Keratinocyte (primary cell): ENCODE measurements around the gene FOSB. TPM values are rescaled to one million over a fixed set of nuclear protein-coding genes. Genes with fewer than 3 reads are reported as not detected.

ENCODE experiments used
- DNase-seq: peaks from one replicate; pipeline ENCODE4 v3.0.0-alpha.2; 2011; ENCODE audit warnings: low read depth, missing footprints, low spot score
- FAIRE-seq: peaks from 2 replicates; lab custom pipeline; 2011; peaks lifted over from hg19 to GRCh38; lab: Jason Lieb, UNC
- H2AFZ ChIP-seq: 2 replicates; pipeline ENCODE4 v1.6.0; 2012; ENCODE audit warnings: low read length, control low read depth, inconsistent platforms; ENCODE audit not compliant: control insufficient read depth
- H3K27ac ChIP-seq: 2 replicates; pipeline ENCODE4 v1.5.1; 2011; ENCODE audit warnings: low read length; ENCODE audit not compliant: control insufficient read depth, insufficient read depth
- H3K27me3 ChIP-seq: 3 replicates; pipeline ENCODE4 v1.6.0; 2011; ENCODE audit warnings: low read length; ENCODE audit not compliant: control insufficient read depth, insufficient read depth; ENCODE audit errors: extremely low read depth
- H3K36me3 ChIP-seq, 2 experiments: 2 replicates in 1 of 2; 3 replicates in 1 of 2; pipeline ENCODE4 v1.5.1; 2011; ENCODE audit warnings: low read length in 2 of 2, mild to moderate bottlenecking in 1 of 2; ENCODE audit not compliant: control insufficient read depth in 2 of 2, insufficient read depth in 2 of 2; ENCODE audit errors: extremely low read depth in 1 of 2
- H3K4me1 ChIP-seq: 3 replicates; pipeline ENCODE4 v1.5.1; 2011; ENCODE audit warnings: low read length; ENCODE audit not compliant: control insufficient read depth, insufficient read depth; ENCODE audit errors: extremely low read depth
- H3K4me2 ChIP-seq: 3 replicates; pipeline ENCODE4 v1.6.0; 2011; ENCODE audit warnings: low read depth, low read length; ENCODE audit not compliant: control insufficient read depth, insufficient read depth; ENCODE audit errors: extremely low read depth
- H3K4me3 ChIP-seq, 3 experiments: fragments of 200-600 bp in 1 of 3; sonication (generic) in 1 of 3; 2 replicates in 2 of 3; 3 replicates in 1 of 3; pipeline ENCODE4 v1.5.1; 2011 to 2016; ENCODE audit warnings: low read length in 3 of 3, mild to moderate bottlenecking in 3 of 3, control low read depth in 2 of 3, inconsistent platforms in 1 of 3, low read depth in 1 of 3, mixed read lengths in 1 of 3, mixed run types in 1 of 3, moderate library complexity in 1 of 3; ENCODE audit not compliant: control insufficient read depth in 2 of 3, insufficient read depth in 2 of 3; ENCODE audit errors: extremely low read depth in 1 of 3
- H3K79me2 ChIP-seq: 2 replicates; pipeline ENCODE4 v1.6.0; 2012; ENCODE audit warnings: low read length; ENCODE audit not compliant: control insufficient read depth, insufficient read depth
- H3K9ac ChIP-seq: 3 replicates; pipeline ENCODE4 v1.6.0; 2011; ENCODE audit warnings: low read length; ENCODE audit not compliant: control insufficient read depth, insufficient read depth; ENCODE audit errors: extremely low read depth
- H3K9me1 ChIP-seq: 3 replicates; pipeline ENCODE4 v1.6.0; 2011; ENCODE audit warnings: low read length; ENCODE audit not compliant: control insufficient read depth, insufficient read depth; ENCODE audit errors: extremely low read depth
- H3K9me3 ChIP-seq: 2 replicates; pipeline ENCODE4 v1.5.1; 2012; ENCODE audit warnings: low read depth, low read length; ENCODE audit not compliant: control insufficient read depth
- H4K20me1 ChIP-seq: 3 replicates; pipeline ENCODE4 v1.6.0; 2011; ENCODE audit warnings: low read length; ENCODE audit not compliant: control insufficient read depth, insufficient read depth; ENCODE audit errors: extremely low read depth
- CTCF ChIP-seq, 3 experiments: IDR thresholded peaks in 1 of 3; conservative IDR thresholded peaks in 1 of 3; optimal IDR thresholded peaks in 1 of 3; 2 replicates in 2 of 3; 3 replicates in 1 of 3; pipeline versions ENCODE3 to v1.5.1; 2011; ENCODE audit warnings: low read length in 3 of 3, mild to moderate bottlenecking in 3 of 3, moderate library complexity in 2 of 3, control low read depth in 1 of 3, inconsistent platforms in 1 of 3; ENCODE audit not compliant: insufficient read depth in 2 of 3; ENCODE audit errors: extremely low read depth in 1 of 3
- EZH2 ChIP-seq: IDR thresholded peaks from one replicate; pipeline ENCODE4 v1.6.1; 2012; ENCODE audit warnings: inconsistent platforms, mild to moderate bottlenecking, low read length, moderate library complexity
- dilution Hi-C: fragments of 300-500 bp; cut with MboI; formaldehyde crosslinking; loops from one replicate; pipeline ENCODE4 v1.7.0; 2020; ENCODE audit warnings: low sequenced_read_pairs; ENCODE audit not compliant: extremely low pct_ligation_motif_present
- polyA minus RNA-seq, 3 experiments: library from RNA; depleted of rRNA, polyadenylated mRNA; stranded (reverse); fragments of >200 nt; gene quantifications; 1 replicate in 1 of 3; 2 replicates in 1 of 3; 3 replicates in 1 of 3; pipeline ENCODE4 v1.2.3, GENCODE V29; 2011
- polyA plus RNA-seq, 5 experiments: library from polyadenylated mRNA; depleted of rRNA in 3 of 5; stranded (reverse) in 3 of 5; stranded (forward) in 1 of 5; unstranded in 1 of 5; fragments of >200 nt; gene quantifications; 1 replicate in 1 of 5; 2 replicates in 3 of 5; 3 replicates in 1 of 5; pipeline versions ENCODE4 v1.2.1 to v1.2.3, GENCODE V29; 2011 to 2012; ENCODE audit warnings: missing spikeins in 2 of 5, low read depth in 1 of 5, low replicate concordance in 1 of 5

Gene FOSB
- polyA plus RNA-seq (0.27 to 4.6 TPM (median 3.9 TPM) in 3 replicates), polyA minus RNA-seq (2.9 to 15.1 TPM (median 9.2 TPM) in 3 replicates)
- 7.5 TPM for polyA plus RNA-seq (2011; ENCODE audit: low read depth)
- polyA plus RNA-seq (2011; cell fraction: cytosol; rRNA removed), result 1.2 and 2.5 TPM in 2 replicates
- 69.0 and 109 TPM in 2 replicates for polyA plus RNA-seq (2011; cell fraction: nucleus; rRNA removed)
- 0.37 and 11.7 TPM in 2 replicates for polyA plus RNA-seq (2012; ENCODE audit: low replicate concordance)
- 1.7 TPM for polyA minus RNA-seq (2011; cell fraction: cytosol; rRNA and poly(A)+ RNA removed)
- 41.5 and 54.1 TPM in 2 replicates for polyA minus RNA-seq (2011; cell fraction: nucleus; rRNA and poly(A)+ RNA removed)

GRCh38 chr19:45467456-45468158, at the start of gene FOSB:
Gene FOSB (plus strand): TSS chr19:45467996. CDS start chr19:45468587, 591 bp downstream.
- Histone ChIP-seq H3K4me1 (peaks cover 18% of the 10 kb centered on the region), H3K9ac (peak within 1 kb of the TSS; percentile 99), H3K27ac (peak within 1 kb of the TSS; percentile 100), H3K4me3 (peak within 1 kb of the TSS; percentile 67 to 98 (median 94)), H3K36me3 (no peaks in the 10 kb centered on the region), H3K27me3 (no peaks in the 10 kb centered on the region), H3K9me3 (no peaks in the 10 kb centered on the region), H4K20me1 (no peaks in the 10 kb centered on the region), H3K4me2 (peak within 1 kb of the TSS; percentile 100), H3K9me1 (no peaks in the 10 kb centered on the region), H3K79me2 (no peaks in the 10 kb centered on the region), H2AFZ (peak within 1 kb of the TSS; percentile 94)
- DNase-seq, result no peak
- dilution Hi-C loops, result no loop called here
- no peak for TF ChIP-seq EZH2
- TF ChIP-seq CTCF (optimal IDR thresholded peaks at IDR 0.05 in 1 of 3, IDR thresholded peaks at IDR 0.05 in 1 of 3, conservative IDR thresholded peaks at IDR 0.05 in 1 of 3; ENCODE audit: extremely low read depth in 1 of 3, insufficient read depth in 2 of 3, low read length in 3 of 3), result peak in 1 of 3 experiments; percentile 13
- no peak for FAIRE-seq

GRCh38 chr19:45418802-45419201, 49.0 kb upstream of the FOSB start:
- TF ChIP-seq EZH2, result no peak
- no peak for TF ChIP-seq CTCF (optimal IDR thresholded peaks at IDR 0.05 in 1 of 3, IDR thresholded peaks at IDR 0.05 in 1 of 3, conservative IDR thresholded peaks at IDR 0.05 in 1 of 3; ENCODE audit: extremely low read depth in 1 of 3, insufficient read depth in 2 of 3, low read length in 3 of 3)
- Histone ChIP-seq H3K36me3 (peaks cover 44 to 52% of the 10 kb centered on the region in 2 experiments), H2AFZ (no peak overlapping the region), H3K27ac (no peak overlapping the region), H4K20me1 (no peaks in the 10 kb centered on the region), H3K4me2 (no peak overlapping the region), H3K9ac (no peak overlapping the region), H3K4me3 (no peak overlapping the region), H3K4me1 (peaks cover 16% of the 10 kb centered on the region), H3K79me2 (peaks cover 64% of the 10 kb centered on the region), H3K9me3 (no peaks in the 10 kb centered on the region), H3K9me1 (no peaks in the 10 kb centered on the region), H3K27me3 (no peaks in the 10 kb centered on the region)
- dilution Hi-C loops, result no loop called here
- DNase-seq (no peak), FAIRE-seq (no peak)
